B cell (primary cell): ENCODE measurements around the gene GABRR1. TPM values are rescaled to one million over a fixed set of nuclear protein-coding genes. Genes with fewer than 3 reads are reported as not detected.

Source experiments
- ATAC-seq: fragments of 200-7000 bp; cut with Tn5 transposase; one replicate; pipeline ENCODE4 v1.10.0; 2021; ENCODE audit warnings: low read depth, mild to moderate bottlenecking, moderate number of reproducible peaks, moderate library complexity
- CTCF ChIA-PET: fragments of 350-600 bp; sonication (Branson Sonifier 250); formaldehyde crosslinking; loops from one replicate; lab custom pipeline; 2021; ENCODE audit warnings: antibody characterized with exemption, inconsistent platforms; lab: Charles Lee
- POLR2A ChIA-PET: fragments of 350-600 bp; sonication (Branson Sonifier 250); formaldehyde crosslinking; loops from one replicate; lab custom pipeline; 2021; ENCODE audit warnings: antibody characterized with exemption; lab: Charles Lee
- DNase-seq: peaks from one replicate; pipeline ENCODE4 v3.0.0; 2013
- H2AFZ ChIP-seq: 2 replicates; pipeline ENCODE4 v1.6.1; 2012; ENCODE audit warnings: mild to moderate bottlenecking, low read depth, low read length; ENCODE audit not compliant: insufficient read depth, poor library complexity, severe bottlenecking
- H3K27ac ChIP-seq, 2 donors: 1 replicate in 1 of 2; 2 replicates in 1 of 2; pipeline ENCODE4 v1.5.1; 2012 to 2013; ENCODE audit warnings: low read length in 2 of 2, mild to moderate bottlenecking in 2 of 2, moderate library complexity in 1 of 2
- H3K27me3 ChIP-seq, 4 experiments: fragments of 200-600 bp in 1 of 4; sonication (generic) in 1 of 4; replicated peaks in 1 of 4; 1 replicate in 2 of 4; 2 replicates in 2 of 4; pipeline versions ENCODE4 v1.6.1 to v1.7.0; 2013 to 2016; ENCODE audit warnings: low read length in 3 of 4, mild to moderate bottlenecking in 2 of 4, mixed read lengths in 1 of 4, moderate library complexity in 1 of 4; ENCODE audit not compliant: insufficient read depth in 4 of 4, control insufficient read depth in 3 of 4; ENCODE audit errors: control extremely low read depth in 1 of 4
- H3K36me3 ChIP-seq, 2 experiments: replicated peaks in 1 of 2; 1 replicate in 1 of 2; 2 replicates in 1 of 2; pipeline versions ENCODE4 v1.6.1 to v1.7.1; 2013; ENCODE audit warnings: low read length in 1 of 2; ENCODE audit not compliant: insufficient read depth in 2 of 2, control insufficient read depth in 1 of 2; ENCODE audit errors: control extremely low read depth in 1 of 2, extremely low read depth in 1 of 2
- H3K4me1 ChIP-seq, 2 donors: fragments of 200-600 bp in 1 of 2; sonication (generic) in 1 of 2; 1 replicate in 1 of 2; 2 replicates in 1 of 2; pipeline versions ENCODE4 v1.5.1 to v1.6.1; 2013 to 2017; ENCODE audit warnings: low read length in 2 of 2; ENCODE audit not compliant: control insufficient read depth in 2 of 2, insufficient read depth in 2 of 2
- H3K4me2 ChIP-seq: replicated peaks from 2 replicates; pipeline ENCODE3; 2012; ENCODE audit warnings: mild to moderate bottlenecking, low read depth, low read length; ENCODE audit not compliant: poor library complexity, severe bottlenecking
- H3K4me3 ChIP-seq, 5 experiments: fragments of 200-600 bp in 1 of 5; sonication (generic) in 1 of 5; 1 replicate in 3 of 5; 2 replicates in 2 of 5; pipeline versions ENCODE4 v1.5.1 to v1.7.0; 2011 to 2016; ENCODE audit warnings: low read length in 4 of 5, mild to moderate bottlenecking in 4 of 5, low read depth in 2 of 5, control low read depth in 1 of 5, moderate library complexity in 1 of 5; ENCODE audit not compliant: insufficient read depth in 1 of 5; ENCODE audit errors: control extremely low read depth in 1 of 5, extremely low read depth in 1 of 5
- H3K79me2 ChIP-seq: fragments of 200-600 bp; sonication (generic); one replicate; pipeline ENCODE4 v1.6.0; 2016; ENCODE audit warnings: low read length; ENCODE audit not compliant: control insufficient read depth, insufficient read depth
- H3K9ac ChIP-seq: fragments of 200-600 bp; sonication (generic); 2 replicates; pipeline ENCODE4 v1.6.1; 2017; ENCODE audit warnings: mild to moderate bottlenecking, low read length, moderate library complexity
- H3K9me3 ChIP-seq, 3 donors: one replicate each; pipeline versions ENCODE4 v1.6.1 to v1.7.1; 2013; ENCODE audit warnings: low read length in 2 of 3; ENCODE audit not compliant: control insufficient read depth in 2 of 3, insufficient read depth in 1 of 3; ENCODE audit errors: control extremely low read depth in 1 of 3
- H4K20me1 ChIP-seq: 2 replicates; pipeline ENCODE4 v1.6.0; 2012; ENCODE audit warnings: mild to moderate bottlenecking, low read length; ENCODE audit not compliant: insufficient read depth, control insufficient read depth, poor library complexity, severe bottlenecking
- H3K27ac Mint-ChIP-seq: one replicate; pipeline ENCODE4 v1.8.0; 2021; ENCODE audit warnings: mixed read lengths
- H3K27me3 Mint-ChIP-seq: one replicate; pipeline ENCODE4 v1.8.0; 2021; ENCODE audit warnings: mixed read lengths
- H3K4me1 Mint-ChIP-seq: one replicate; pipeline ENCODE4 v1.8.0; 2021; ENCODE audit warnings: mixed read lengths
- H3K4me3 Mint-ChIP-seq: one replicate; pipeline ENCODE4 v1.8.0; 2021; ENCODE audit warnings: mixed read lengths
- H3K9me3 Mint-ChIP-seq: one replicate; pipeline ENCODE4 v1.8.0; 2022; ENCODE audit warnings: mixed read lengths; ENCODE audit not compliant: insufficient read depth
- CTCF ChIP-seq: fragments of 200-600 bp; IDR thresholded peaks from one replicate; pipeline ENCODE4 v1.8.0; 2022; ENCODE audit warnings: antibody characterized with exemption, mild to moderate bottlenecking
- EZH2 ChIP-seq: IDR thresholded peaks from 2 replicates; pipeline ENCODE4 v1.6.1; 2012; ENCODE audit warnings: borderline replicate concordance, low read depth, mild to moderate bottlenecking, moderate library complexity, low read length; ENCODE audit not compliant: insufficient read depth, poor library complexity, severe bottlenecking
- WGBS: methylation state at CpG from one replicate; pipeline ENCODE4 v1.1.5; 2013; ENCODE audit warnings: missing lambda C conversion rate; ENCODE audit not compliant: insufficient coverage; 5-methylcytosine and 5-hydroxymethylcytosine counted together
- intact Hi-C: fragments of 100-400 bp; cut with micrococcal nuclease; formaldehyde crosslinking; loops from one replicate; pipeline ENCODE4 v1.10.0; 2022
- polyA plus RNA-seq: library from polyadenylated mRNA; depleted of rRNA; stranded (reverse); fragments of >200 nt; gene quantifications from 2 replicates; pipeline ENCODE4 v1.2.3, GENCODE V29; 2012
- total RNA-seq, 2 donors: library from RNA; stranded (reverse); fragments of 120-200 nt in 1 of 2; gene quantifications; 1 replicate in 1 of 2; 2 replicates in 1 of 2; pipeline versions ENCODE4 v1.2.3 to v1.2.4, GENCODE V29; 2013 to 2022

The GABRR1 gene
- total and polyA plus RNA-seq, 2 donors (not counting 1 experiment from before 2014, with no cell fraction given) = not detected

GRCh38 chr6:89257346-89257745, 40.2 kb upstream of the GABRR1 start:
- 96% methylated on average over 6 of the region's 6 CpGs for WGBS
- intact Hi-C loops = no loop called here
- no peaks in the 10 kb centered on the region for H3K9me3 Mint-ChIP-seq
- Histone ChIP-seq H4K20me1 (no peaks in the 10 kb centered on the region), H3K4me1 (peaks cover 6 to 11% of the 10 kb centered on the region in 2 donors), H3K9me3 (no peaks in the 10 kb centered on the region), H3K27me3 (no peaks in the 10 kb centered on the region), H3K4me2 (no peak overlapping the region), H3K27ac (no peak overlapping the region), H3K9ac (no peak overlapping the region), H3K36me3 (no peaks in the 10 kb centered on the region), H3K79me2 (no peaks in the 10 kb centered on the region), H2AFZ (no peak overlapping the region), H3K4me3 (no peak overlapping the region)
- peaks cover 17% of the 10 kb centered on the region for H3K4me1 Mint-ChIP-seq
- ChIA-PET POLR2A (no interaction called here), CTCF (no interaction called here)
- no peak for DNase-seq
- no peak for ATAC-seq
- H3K27me3 Mint-ChIP-seq = no peaks in the 10 kb centered on the region
- TF ChIP-seq EZH2 (no peak), CTCF (no peak)
- H3K27ac Mint-ChIP-seq = no peak overlapping the region
- H3K4me3 Mint-ChIP-seq = no peak overlapping the region

GRCh38 chr6:89255417-89255816, 38.3 kb upstream of the GABRR1 start:
- Histone ChIP-seq H4K20me1 (no peaks in the 10 kb centered on the region), H2AFZ (no peak overlapping the region), H3K27ac (no peak overlapping the region), H3K9ac (no peak overlapping the region), H3K4me2 (no peak overlapping the region), H3K9me3 (no peaks in the 10 kb centered on the region), H3K36me3 (no peaks in the 10 kb centered on the region), H3K27me3 (peaks cover 0 to 1% (median under 1%) of the 10 kb centered on the region in 4 experiments), H3K79me2 (no peaks in the 10 kb centered on the region), H3K4me3 (no peak overlapping the region), H3K4me1 (peaks cover 4 to 6% of the 10 kb centered on the region in 2 donors)
- CTCF ChIA-PET = interaction anchor here (1.0 kb wide), 1 partner anchor 12 kb away, joined by 4 read pairs; no protein-coding TSS in a partner anchor
- TF ChIP-seq EZH2 (no peak), CTCF (no peak)
- Mint-ChIP-seq H3K4me3 (no peak overlapping the region), H3K4me1 (peaks cover 11% of the 10 kb centered on the region), H3K27ac (no peak overlapping the region), H3K27me3 (peaks cover 4% of the 10 kb centered on the region), H3K9me3 (no peaks in the 10 kb centered on the region)
- ATAC-seq = no peak
- POLR2A ChIA-PET = no interaction called here
- WGBS = 96% methylated on average over 4 of the region's 4 CpGs
- intact Hi-C loops = no loop called here
- no peak for DNase-seq
